PC-3 (cell line): ENCODE measurements around the gene C1QTNF6. TPM values are rescaled to one million over a fixed set of nuclear protein-coding genes. Genes with fewer than 3 reads are reported as not detected.

Experiments used
- ATAC-seq: fragments of 200-7000 bp; cut with Tn5 transposase; 2 replicates; pipeline ENCODE4 v1.9.1; 2020; ENCODE audit warnings: mild to moderate bottlenecking, moderate library complexity
- BruUV-seq: library from RNA; stranded (reverse); fragments of 400-500 nt; replicated peaks from 2 replicates; lab custom pipeline; 2021; lab: Mats Ljungman, UMichigan
- CTCF ChIA-PET: fragments of 300-600 bp; sonication (Branson Sonifier 250); formaldehyde crosslinking; loops from one replicate; lab custom pipeline; 2022; ENCODE audit warnings: antibody characterized with exemption; lab: Charles Lee
- POLR2A ChIA-PET: fragments of 300-600 bp; sonication (Branson Sonifier 250); formaldehyde crosslinking; loops from one replicate; lab custom pipeline; 2022; ENCODE audit warnings: antibody characterized with exemption; ENCODE audit not compliant: unreplicated experiment; lab: Charles Lee
- DNase-seq: peaks from one replicate; pipeline ENCODE4 v3.0.0-alpha.2; 2015
- H2AFZ ChIP-seq: fragments of 300-600 bp; sonication (generic); 2 replicates; pipeline ENCODE4 v1.6.0; 2016; ENCODE audit warnings: antibody characterized with exemption, low read length
- H3F3A ChIP-seq: fragments of 300-600 bp; sonication (generic); one replicate; pipeline ENCODE4 v1.6.0; 2017; ENCODE audit warnings: antibody characterized with exemption, low read length, control low read depth, mild to moderate bottlenecking; ENCODE audit not compliant: unreplicated experiment
- H3K27ac ChIP-seq: fragments of 300-600 bp; sonication (generic); 2 replicates; pipeline ENCODE4 v1.5.1; 2016; ENCODE audit warnings: mild to moderate bottlenecking, low read length
- H3K27me3 ChIP-seq: fragments of 300-600 bp; sonication (generic); 2 replicates; pipeline ENCODE4 v1.6.1; 2016; ENCODE audit warnings: low read length, mixed read lengths
- H3K36me3 ChIP-seq: fragments of 300-600 bp; sonication (generic); 2 replicates; pipeline ENCODE4 v1.6.1; 2016; ENCODE audit warnings: low read depth, mixed run types, low read length, mixed read lengths
- H3K4me1 ChIP-seq: fragments of 300-600 bp; sonication (generic); 2 replicates; pipeline ENCODE4 v1.5.1; 2016; ENCODE audit warnings: low read length; ENCODE audit not compliant: insufficient read depth
- H3K4me2 ChIP-seq: fragments of 300-600 bp; sonication (generic); 2 replicates; pipeline ENCODE4 v1.6.0; 2016; ENCODE audit warnings: low read length
- H3K4me3 ChIP-seq: fragments of 300-600 bp; sonication (generic); 2 replicates; pipeline ENCODE4 v1.5.1; 2016; ENCODE audit warnings: mild to moderate bottlenecking, low read length, mixed read lengths
- H3K79me2 ChIP-seq: fragments of 300-600 bp; sonication (generic); 2 replicates; pipeline ENCODE4 v1.6.1; 2017; ENCODE audit warnings: low read length, mixed read lengths
- H3K9ac ChIP-seq: fragments of 300-600 bp; sonication (generic); 2 replicates; pipeline ENCODE4 v1.6.0; 2016; ENCODE audit warnings: mild to moderate bottlenecking, low read length
- H3K9me2 ChIP-seq: fragments of 300-600 bp; sonication (generic); replicated peaks from 2 replicates; pipeline ENCODE4 v1.6.1; 2016; ENCODE audit warnings: mixed run types, low read length, mixed read lengths
- H3K9me3 ChIP-seq: fragments of 300-600 bp; sonication (generic); 2 replicates; pipeline ENCODE4 v1.6.1; 2016; ENCODE audit warnings: low read length, mixed read lengths
- H4K20me1 ChIP-seq: fragments of 300-600 bp; sonication (generic); 2 replicates; pipeline ENCODE4 v1.6.1; 2016; ENCODE audit warnings: low read length, mixed read lengths
- EZH2 ChIP-seq: fragments of 300-600 bp; sonication (generic); IDR thresholded peaks from one replicate; pipeline ENCODE4 v1.6.1; 2017; ENCODE audit warnings: antibody characterized with exemption, mild to moderate bottlenecking, low read length; ENCODE audit not compliant: unreplicated experiment
- EZH2phosphoT487 ChIP-seq: fragments of 300-600 bp; sonication (generic); IDR thresholded peaks from 2 replicates; pipeline ENCODE4 v1.6.1; 2018; ENCODE audit warnings: mild to moderate bottlenecking, antibody characterized with exemption, low read length, borderline replicate concordance
- intact Hi-C: fragments of 100-400 bp; cut with micrococcal nuclease; formaldehyde crosslinking; loops from 2 replicates; pipeline ENCODE4 v1.9.0; 2023
- total RNA-seq: library from RNA; depleted of rRNA; stranded (reverse); fragments of >200 nt; gene quantifications from 2 replicates; pipeline ENCODE4 v1.2.3, GENCODE V29; 2014
- TF ChIP-seq, protein P1 (sequence below): fragments of 300-600 bp; sonication (generic); conservative IDR thresholded peaks from 2 replicates; pipeline ENCODE4 v1.5.1; 2017; ENCODE audit warnings: antibody characterized with exemption, low read depth, mild to moderate bottlenecking, low read length

C1QTNF6 gene
- total RNA-seq, 1 experiment from 2014 or later: 3.8 TPM

DNA sequence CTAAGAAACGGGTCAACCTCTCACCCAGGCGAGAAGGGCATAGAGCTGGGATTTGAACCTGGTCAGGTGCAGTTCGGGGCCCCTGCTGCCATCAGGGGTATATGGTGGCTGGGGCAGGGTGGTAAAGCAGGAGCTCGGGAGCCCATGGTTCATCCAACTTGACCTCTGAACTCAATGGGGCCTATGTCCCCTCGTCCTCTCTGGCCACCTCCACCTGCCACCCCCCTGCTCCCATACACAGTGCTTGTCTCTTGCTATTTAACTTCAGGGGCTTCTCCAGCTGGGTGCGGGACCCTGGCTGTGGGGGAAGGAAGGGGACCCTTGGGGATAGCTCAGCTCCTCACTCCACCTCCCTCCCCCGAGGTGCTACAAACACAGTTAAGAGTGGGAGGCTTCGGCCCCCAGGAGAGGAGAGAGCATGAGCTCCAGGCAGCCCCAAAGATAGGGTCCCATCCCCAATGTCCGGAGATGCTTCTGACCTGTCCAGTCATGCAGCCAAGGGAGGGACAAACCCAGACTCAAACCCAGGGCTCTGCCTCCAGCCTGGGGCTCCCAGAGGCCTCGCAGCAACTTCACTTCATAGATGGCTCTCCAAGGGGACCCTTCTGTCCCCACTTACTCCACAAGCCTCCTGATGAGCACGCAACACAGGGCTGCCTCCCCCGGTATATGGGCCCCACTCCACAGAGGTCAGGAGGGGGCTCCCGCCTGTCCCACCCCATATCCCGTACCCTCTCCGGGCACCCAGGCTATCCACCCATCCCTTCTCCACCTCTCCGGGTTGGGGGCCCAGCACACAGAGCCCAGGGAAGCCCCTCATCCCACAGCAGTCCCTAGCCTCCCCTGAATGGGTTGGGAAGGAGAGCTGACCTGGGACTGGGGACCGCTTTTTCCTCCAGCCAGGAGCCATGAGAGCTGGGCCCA, 39.0 kb downstream of the C1QTNF6 start:
- DNase-seq (no peak), ATAC-seq (no peak)
- Histone ChIP-seq H3F3A (no peaks in the 10 kb centered on the region), H3K9ac (no peak overlapping the region), H3K4me1 (no peaks in the 10 kb centered on the region), H2AFZ (no peak overlapping the region), H3K79me2 (no peaks in the 10 kb centered on the region), H3K4me3 (no peak overlapping the region), H3K9me3 (no peaks in the 10 kb centered on the region), H3K27ac (no peak overlapping the region), H3K9me2 (no peaks in the 10 kb centered on the region), H3K4me2 (no peak overlapping the region), H4K20me1 (no peaks in the 10 kb centered on the region), H3K36me3 (no peaks in the 10 kb centered on the region), H3K27me3 (no peaks in the 10 kb centered on the region)
- POLR2A ChIA-PET: no interaction called here
- CTCF ChIA-PET: no interaction called here
- BruUV-seq: no TSS peak
- intact Hi-C loops: no loop called here
- TF ChIP-seq EZH2 (no peak), EZH2phosphoT487 (no peak)
- TF ChIP-seq, protein P1, sequence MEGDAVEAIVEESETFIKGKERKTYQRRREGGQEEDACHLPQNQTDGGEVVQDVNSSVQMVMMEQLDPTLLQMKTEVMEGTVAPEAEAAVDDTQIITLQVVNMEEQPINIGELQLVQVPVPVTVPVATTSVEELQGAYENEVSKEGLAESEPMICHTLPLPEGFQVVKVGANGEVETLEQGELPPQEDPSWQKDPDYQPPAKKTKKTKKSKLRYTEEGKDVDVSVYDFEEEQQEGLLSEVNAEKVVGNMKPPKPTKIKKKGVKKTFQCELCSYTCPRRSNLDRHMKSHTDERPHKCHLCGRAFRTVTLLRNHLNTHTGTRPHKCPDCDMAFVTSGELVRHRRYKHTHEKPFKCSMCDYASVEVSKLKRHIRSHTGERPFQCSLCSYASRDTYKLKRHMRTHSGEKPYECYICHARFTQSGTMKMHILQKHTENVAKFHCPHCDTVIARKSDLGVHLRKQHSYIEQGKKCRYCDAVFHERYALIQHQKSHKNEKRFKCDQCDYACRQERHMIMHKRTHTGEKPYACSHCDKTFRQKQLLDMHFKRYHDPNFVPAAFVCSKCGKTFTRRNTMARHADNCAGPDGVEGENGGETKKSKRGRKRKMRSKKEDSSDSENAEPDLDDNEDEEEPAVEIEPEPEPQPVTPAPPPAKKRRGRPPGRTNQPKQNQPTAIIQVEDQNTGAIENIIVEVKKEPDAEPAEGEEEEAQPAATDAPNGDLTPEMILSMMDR: no peak

- H3K79me2 ChIP-seq: no peaks in the 10 kb centered on the region
- no peaks in the 10 kb centered on the region for H4K20me1 ChIP-seq
- no peak for TF ChIP-seq EZH2
- no peak for TF ChIP-seq EZH2phosphoT487
- TF ChIP-seq, protein P1: no peak
- H3K36me3 ChIP-seq: no peaks in the 10 kb centered on the region
- H3K9me3 ChIP-seq: no peaks in the 10 kb centered on the region
- H3K4me2 ChIP-seq: no peak overlapping the region
- POLR2A ChIA-PET: no interaction called here
- no peak overlapping the region for H2AFZ ChIP-seq
- intact Hi-C loops: no loop called here
- no peak overlapping the region for H3K27ac ChIP-seq
- ATAC-seq (no peak), DNase-seq (no peak)
- no peaks in the 10 kb centered on the region for H3K9me2 ChIP-seq
- no peaks in the 10 kb centered on the region for H3K4me1 ChIP-seq
- no TSS peak for BruUV-seq
- no peaks in the 10 kb centered on the region for H3K27me3 ChIP-seq
- H3F3A ChIP-seq: no peaks in the 10 kb centered on the region
- CTCF ChIA-PET: no interaction called here
- no peak overlapping the region for H3K9ac ChIP-seq
- H3K4me3 ChIP-seq: no peak overlapping the region
Measured at GRCh38 chr22:37148031-37148651, 39.9 kb downstream of the C1QTNF6 start.
